Measurements from ENCODE around the gene AAGAB. TPM values are rescaled to one million over a fixed set of nuclear protein-coding genes. Genes with fewer than 3 reads are reported as not detected.

AAGAB gene
- total and polyA plus RNA-seq, 12 donors: 12.4 to 63.7 (median 29.2) TPM

DNA sequence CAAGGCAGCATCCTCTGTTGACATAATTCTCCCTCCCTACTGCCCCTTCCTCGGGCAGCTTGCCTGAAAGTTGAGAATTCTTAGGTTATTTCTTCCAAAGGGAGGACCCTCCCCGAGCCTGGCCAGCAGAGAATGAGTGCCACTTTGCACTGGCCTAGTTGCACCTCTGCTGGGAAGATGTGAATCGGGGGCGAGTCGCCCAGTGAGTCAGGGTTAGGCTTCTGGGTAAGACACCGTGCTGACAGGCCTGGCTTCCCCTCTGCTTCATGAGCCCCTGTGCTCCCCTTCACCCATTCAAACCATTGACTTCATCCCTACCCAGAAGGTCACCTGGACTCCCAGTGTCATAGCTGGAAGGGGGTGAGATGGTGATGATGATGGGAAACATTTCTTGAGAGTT lies 82.3 kb downstream of the AAGAB start:
- intact Hi-C loops (cut with DNase I): no loop called here
- DNase-seq: no peak
- TF ChIP-seq POLR2A (IDR thresholded peaks at IDR 0.05): no peak
- 93 to 100% (median 97%) methylated on average over 3 to 6 of the region's 6 CpGs for WGBS, 4 donors
- Histone ChIP-seq H3K27me3 (no peaks in the 10 kb centered on the region), H3K4me3 (no peak overlapping the region), H3K4me1 (replicated peaks in 1 of 2) (peaks cover 0 to 8% of the 10 kb centered on the region in 2 donors), H3K9me3 (replicated peaks in 1 of 3) (no peaks in the 10 kb centered on the region), H3K36me3 (replicated peaks in 1 of 2) (no peaks in the 10 kb centered on the region), H3K27ac (no peak overlapping the region)

- no peak overlapping the region for H3K4me3 ChIP-seq
- no peaks in the 10 kb centered on the region for H3K36me3 ChIP-seq (replicated peaks in 1 of 2)
- no peak for TF ChIP-seq CTCF (IDR thresholded peaks at IDR 0.05)
- TF ChIP-seq POLR2A (IDR thresholded peaks at IDR 0.05): no peak
- intact Hi-C loops (cut with DNase I): no loop called here
- WGBS, 4 donors: 77 to 90% (median 84%) methylated on average over 4 of the region's 4 CpGs
- H3K27ac ChIP-seq: no peak overlapping the region
- no peaks in the 10 kb centered on the region for H3K27me3 ChIP-seq
- peaks cover 0 to 8% of the 10 kb centered on the region in 2 donors for H3K4me1 ChIP-seq (replicated peaks in 1 of 2)
- no peaks in the 10 kb centered on the region for H3K9me3 ChIP-seq (replicated peaks in 1 of 3)
- DNase-seq: no peak
These were observed 83.0 kb downstream of the AAGAB start for GRCh38 chr15:67171471-67171870.

DNA sequence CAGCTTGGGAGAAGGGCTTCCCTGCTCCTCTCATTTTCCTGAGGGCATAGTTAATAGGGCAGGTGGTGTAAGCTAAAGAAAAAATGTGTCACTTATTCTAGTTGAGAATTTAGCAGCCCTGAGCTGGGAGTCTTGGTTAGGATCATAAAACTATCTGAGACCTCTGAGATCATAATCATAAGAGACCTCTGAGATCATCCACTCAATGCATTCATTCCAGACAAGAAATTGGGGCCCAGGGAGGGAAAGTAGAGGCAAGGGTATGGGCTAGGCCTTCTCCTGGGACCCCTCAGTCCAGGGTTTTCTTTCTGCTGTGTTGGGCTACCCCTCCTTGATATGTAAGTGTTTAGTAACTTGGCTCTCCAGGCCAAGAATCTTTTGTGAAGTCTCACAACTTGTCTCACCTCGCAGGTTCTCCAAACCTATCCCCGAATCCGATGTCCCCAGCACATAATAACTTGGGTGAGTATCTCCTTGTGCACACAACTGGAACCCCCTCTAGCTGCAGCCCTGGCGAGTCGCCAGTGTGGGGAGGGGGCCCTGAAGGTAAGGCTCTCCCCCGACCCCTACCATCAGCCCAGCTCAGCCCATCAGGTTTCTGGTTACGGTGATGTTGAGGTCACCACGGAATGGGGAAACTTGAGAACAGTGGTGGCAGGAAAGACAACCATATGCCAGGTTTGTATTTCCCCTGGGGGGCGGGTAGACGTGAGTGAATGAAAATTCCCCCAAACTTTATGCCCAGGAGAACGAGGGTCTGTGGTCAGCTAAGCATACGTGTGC lies 84.1 kb downstream of the AAGAB start:
- Histone ChIP-seq H3K9me3 (replicated peaks in 1 of 3) (no peaks in the 10 kb centered on the region), H3K27ac (no peak overlapping the region), H3K36me3 (replicated peaks in 1 of 2) (no peaks in the 10 kb centered on the region), H3K27me3 (no peaks in the 10 kb centered on the region), H3K4me1 (replicated peaks in 1 of 2) (peaks cover 0 to under 1% of the 10 kb centered on the region in 2 donors), H3K4me3 (no peak overlapping the region)
- TF ChIP-seq CTCF (IDR thresholded peaks at IDR 0.05): no peak
- TF ChIP-seq POLR2A (IDR thresholded peaks at IDR 0.05): no peak
- intact Hi-C loops (cut with DNase I): no loop called here
- 91 to 93% (median 93%) methylated on average over 12 of the region's 12 CpGs for WGBS, 4 donors
- no peak for DNase-seq

DNA sequence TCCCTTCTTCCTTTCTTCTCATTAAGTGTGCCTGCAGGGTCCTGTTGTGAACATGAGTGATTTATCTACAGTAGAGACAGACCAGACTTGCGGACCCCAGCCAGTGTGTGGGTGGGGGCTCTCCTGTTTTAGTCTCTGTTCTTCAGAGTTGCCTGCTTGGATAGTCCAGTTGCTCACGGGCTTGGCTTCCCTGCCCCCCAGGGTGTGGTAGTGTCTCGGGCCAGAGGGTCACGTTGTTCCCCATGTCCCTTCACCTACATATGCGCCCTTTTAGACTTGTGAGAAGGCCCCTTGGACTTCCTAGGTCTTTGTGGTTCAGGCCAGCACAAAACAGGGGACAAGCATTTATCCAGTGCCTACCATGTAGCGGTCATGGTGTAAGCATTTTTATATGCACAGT lies 85.8 kb downstream of the AAGAB start:
- Histone ChIP-seq H3K36me3 (replicated peaks in 1 of 2) (peaks cover 0 to 3% of the 10 kb centered on the region in 2 donors), H3K27me3 (no peaks in the 10 kb centered on the region), H3K4me1 (replicated peaks in 1 of 2) (no peaks in the 10 kb centered on the region), H3K4me3 (no peak overlapping the region), H3K9me3 (replicated peaks in 1 of 3) (no peaks in the 10 kb centered on the region), H3K27ac (no peak overlapping the region)
- intact Hi-C loops (cut with DNase I): no loop called here
- no peak for DNase-seq
- TF ChIP-seq CTCF (IDR thresholded peaks at IDR 0.05) (no peak), POLR2A (IDR thresholded peaks at IDR 0.05) (no peak)
- WGBS, 4 donors: 86 to 93% (median 91%) methylated on average over 6 of the region's 6 CpGs

DNA sequence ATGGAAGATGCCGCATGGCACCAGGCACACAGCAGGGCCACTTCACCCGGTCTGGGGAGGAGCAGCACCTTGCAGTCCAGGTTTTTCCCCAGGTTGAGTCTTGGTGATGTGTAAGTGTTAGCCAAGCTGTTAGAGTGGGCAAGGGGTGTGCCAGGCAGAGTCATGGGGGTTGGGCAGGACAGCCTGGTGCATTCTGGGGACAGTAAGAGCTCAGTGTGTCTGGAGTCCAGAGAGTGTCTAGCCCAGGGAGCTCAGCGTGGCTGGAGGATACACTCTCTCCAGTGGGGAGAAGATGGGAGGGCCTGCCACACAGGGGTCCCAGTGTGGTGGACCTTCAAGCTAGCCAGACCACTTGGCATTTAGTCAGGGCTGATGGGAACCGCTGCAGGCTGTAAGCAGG lies 87.4 kb downstream of the AAGAB start:
- DNase-seq: no peak
- 83 to 100% (median 97%) methylated on average over 2 to 4 of the region's 4 CpGs for WGBS, 4 donors
- intact Hi-C loops (cut with DNase I): no loop called here
- no peaks in the 10 kb centered on the region for H3K27me3 ChIP-seq
- H3K9me3 ChIP-seq (replicated peaks in 1 of 3): no peaks in the 10 kb centered on the region
- TF ChIP-seq CTCF (IDR thresholded peaks at IDR 0.05) (no peak), POLR2A (IDR thresholded peaks at IDR 0.05) (no peak)
- peak overlapping the region in 1 of 5 donors; percentile 15 for H3K27ac ChIP-seq
- peaks cover 0 to 3% of the 10 kb centered on the region in 2 donors for H3K36me3 ChIP-seq (replicated peaks in 1 of 2)
- H3K4me3 ChIP-seq: no peak overlapping the region
- H3K4me1 ChIP-seq (replicated peaks in 1 of 2): no peaks in the 10 kb centered on the region
